CD4-positive, alpha-beta T cell treated with Interleukin-17A for 1 hour (primary cell): ENCODE measurements around the gene UBR1.
"Not testable (repeated sequence)": the region's sequence is repeated elsewhere in the genome, so short reads cannot be mapped to it uniquely, and the experiment has no call there.

ENCODE experiments used
- DNase-seq: peaks from one replicate; pipeline ENCODE4 v3.0.0-alpha.2; 2020

Gene UBR1

GRCh38 chr15:43105778-43106485, at the start of gene UBR1:
Gene UBR1, minus strand, starts transcription at chr15:43106038. Its CDS starts 16 bp downstream, at chr15:43106022.
- peak; percentile 93 for DNase-seq

- DNase-seq: no peak
These were observed 47.4 kb upstream of the UBR1 start for GRCh38 chr15:43153269-43153668.

GRCh38 chr15:43151688-43152087, 45.9 kb upstream of the UBR1 start:
- DNase-seq: peak; percentile 71

- no peak for DNase-seq
These were observed 44.5 kb upstream of the UBR1 start for GRCh38 chr15:43150191-43150929.

GRCh38 chr15:43146184-43146583, 40.3 kb upstream of the UBR1 start:
- no peak for DNase-seq

GRCh38 chr15:43144512-43144911, 38.7 kb upstream of the UBR1 start:
- DNase-seq: peak; percentile 8

- DNase-seq: no peak
These were observed 37.5 kb upstream of the UBR1 start for GRCh38 chr15:43143203-43143941.

- no peak for DNase-seq
These were observed 29.5 kb upstream of the UBR1 start for GRCh38 chr15:43135351-43135750.

- DNase-seq: no peak
These were observed 28.4 kb upstream of the UBR1 start for GRCh38 chr15:43134157-43134635.

GRCh38 chr15:43133430-43134156, 27.8 kb upstream of the UBR1 start, which contains the start of gene TMEM62:
Gene TMEM62, plus strand, starts transcription at chr15:43133586. Its CDS starts 217 bp downstream, at chr15:43133803.
- DNase-seq: peak; percentile 75

GRCh38 chr15:43132830-43133429, 27.1 kb upstream of the UBR1 start:
- DNase-seq: no peak

- no peak for DNase-seq
These were observed 23.1 kb upstream of the UBR1 start for GRCh38 chr15:43128980-43129335.

- DNase-seq: not testable (repeated sequence)
These were observed 22.5 kb upstream of the UBR1 start for GRCh38 chr15:43128174-43128979.

GRCh38 chr15:43127752-43128151, 21.9 kb upstream of the UBR1 start:
- no peak for DNase-seq

GRCh38 chr15:43126356-43126755, 20.5 kb upstream of the UBR1 start:
- no peak for DNase-seq

GRCh38 chr15:43125100-43125661, 19.3 kb upstream of the UBR1 start:
- DNase-seq: no peak

GRCh38 chr15:43121863-43122262, 16.0 kb upstream of the UBR1 start:
- no peak for DNase-seq

GRCh38 chr15:43118829-43119228, 13.0 kb upstream of the UBR1 start:
- no peak for DNase-seq

GRCh38 chr15:43118286-43118685, 12.4 kb upstream of the UBR1 start:
- no peak for DNase-seq

- DNase-seq: no peak
These were observed 5.5 kb upstream of the UBR1 start for GRCh38 chr15:43111354-43111753.

- no peak for DNase-seq
These were observed 1.9 kb upstream of the UBR1 start for GRCh38 chr15:43107751-43108150.
